Osteoblast (primary cell): ENCODE measurements around the gene CHRNE. TPM values are rescaled to one million over a fixed set of nuclear protein-coding genes. Genes with fewer than 3 reads are reported as not detected.

ENCODE experiments used
- DNase-seq: peaks from one replicate; pipeline ENCODE4 v3.0.0; 2011; ENCODE audit warnings: low spot score, mixed read lengths; ENCODE audit not compliant: insufficient read length; ENCODE audit errors: missing footprints
- H2AFZ ChIP-seq: 2 replicates; pipeline ENCODE4 v1.6.0; 2011; ENCODE audit warnings: mild to moderate bottlenecking, low read length
- H3K27ac ChIP-seq: 2 replicates; pipeline ENCODE4 v1.5.1; 2011; ENCODE audit warnings: mild to moderate bottlenecking, low read depth, low read length, moderate library complexity
- H3K27me3 ChIP-seq: 2 replicates; pipeline ENCODE4 v1.6.0; 2012; ENCODE audit warnings: mild to moderate bottlenecking, control low read depth, inconsistent platforms, low read length, moderate library complexity; ENCODE audit not compliant: insufficient read depth
- H3K36me3 ChIP-seq: 2 replicates; pipeline ENCODE4 v1.5.1; 2011; ENCODE audit warnings: mild to moderate bottlenecking, low read length, control low read depth, moderate library complexity; ENCODE audit not compliant: insufficient read depth
- H3K4me1 ChIP-seq: 2 replicates; pipeline ENCODE4 v1.5.1; 2011; ENCODE audit warnings: mild to moderate bottlenecking, low read length, control low read depth, moderate library complexity; ENCODE audit not compliant: insufficient read depth
- H3K4me2 ChIP-seq: 2 replicates; pipeline ENCODE4 v1.6.0; 2011; ENCODE audit warnings: mild to moderate bottlenecking, low read length; ENCODE audit not compliant: insufficient read depth
- H3K4me3 ChIP-seq: fragments of 200-600 bp; sonication (generic); 3 replicates; pipeline ENCODE4 v1.5.1; 2012; ENCODE audit warnings: mild to moderate bottlenecking, low read length, inconsistent platforms; ENCODE audit not compliant: insufficient read depth
- H3K79me2 ChIP-seq: 2 replicates; pipeline ENCODE4 v1.6.0; 2012; ENCODE audit warnings: mild to moderate bottlenecking, low read length, control low read depth, inconsistent platforms; ENCODE audit not compliant: insufficient read depth
- H3K9me3 ChIP-seq: 2 replicates; pipeline ENCODE4 v1.5.1; 2011; ENCODE audit warnings: low read depth, low read length, control low read depth
- H4K20me1 ChIP-seq: 2 replicates; pipeline ENCODE4 v1.6.0; 2012; ENCODE audit warnings: mild to moderate bottlenecking, low read length, control low read depth; ENCODE audit not compliant: insufficient read depth
- total RNA-seq: library from RNA; depleted of rRNA; stranded (reverse); fragments of >200 nt; gene quantifications from 2 replicates; pipeline ENCODE4 v1.2.3, GENCODE V29; 2012
- TF ChIP-seq, protein P1 (sequence below): IDR thresholded peaks from 2 replicates; pipeline ENCODE4 v1.5.1; 2011; ENCODE audit warnings: mild to moderate bottlenecking, low read depth, low read length, moderate library complexity; ENCODE audit errors: extremely low read depth

CHRNE gene
- 1.4 and 1.8 TPM in 2 replicates for total RNA-seq

DNA sequence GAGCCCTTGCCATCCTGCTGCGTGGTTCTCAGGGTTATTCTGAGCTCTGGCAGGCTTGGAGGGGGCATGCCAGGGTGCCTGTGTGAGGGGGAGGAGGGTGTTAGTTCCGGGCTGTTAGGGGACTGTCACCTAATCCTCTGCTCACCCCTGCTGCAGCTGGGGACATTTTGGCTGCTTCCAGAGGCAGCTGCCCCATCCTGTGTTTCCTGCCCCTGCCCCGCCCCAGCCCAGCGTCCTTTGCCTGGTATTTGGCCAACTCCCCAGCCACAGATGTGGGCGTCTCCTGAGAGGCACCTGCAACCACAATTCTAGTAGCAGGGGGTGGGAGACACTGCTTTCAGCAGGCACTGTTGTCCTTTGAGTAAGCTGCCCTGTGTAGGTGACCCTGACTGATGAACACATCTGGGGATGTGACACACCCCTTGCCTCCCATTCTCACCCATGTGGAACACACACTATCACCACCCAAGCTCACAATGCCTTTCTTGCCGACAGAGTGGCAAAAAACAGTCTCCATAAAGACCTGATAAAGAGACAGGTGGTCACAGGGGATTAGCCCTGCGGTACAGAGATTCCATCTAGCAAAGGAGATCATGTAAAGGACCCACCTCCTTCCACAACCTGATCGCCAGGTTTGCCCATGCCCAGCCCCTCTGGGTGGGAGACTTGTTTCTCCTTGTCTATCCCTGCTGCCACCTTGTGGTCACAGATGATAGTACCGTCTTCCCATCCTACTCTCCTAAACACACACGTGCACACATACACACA lies at the start of gene CHRNE:
TSS of gene CHRNE (minus strand) at position 48 of the 768 bp plus-strand sequence. CDS start at position 13, 35 bp downstream.
- H3K9me3 ChIP-seq = no peaks in the 10 kb centered on the region
- peak; percentile 85 for DNase-seq
- no peaks in the 10 kb centered on the region for H3K36me3 ChIP-seq
- H3K4me2 ChIP-seq = peak within 1 kb of the TSS; percentile 49
- H3K79me2 ChIP-seq = no peaks in the 10 kb centered on the region
- peak within 1 kb of the TSS; percentile 23 for H3K27ac ChIP-seq
- H4K20me1 ChIP-seq = peaks cover 7% of the 10 kb centered on the region
- H2AFZ ChIP-seq = no peak within 1 kb of the TSS
- H3K4me1 ChIP-seq = peaks cover 17% of the 10 kb centered on the region
- peak within 1 kb of the TSS; percentile 42 for H3K4me3 ChIP-seq
- TF ChIP-seq, protein P1, sequence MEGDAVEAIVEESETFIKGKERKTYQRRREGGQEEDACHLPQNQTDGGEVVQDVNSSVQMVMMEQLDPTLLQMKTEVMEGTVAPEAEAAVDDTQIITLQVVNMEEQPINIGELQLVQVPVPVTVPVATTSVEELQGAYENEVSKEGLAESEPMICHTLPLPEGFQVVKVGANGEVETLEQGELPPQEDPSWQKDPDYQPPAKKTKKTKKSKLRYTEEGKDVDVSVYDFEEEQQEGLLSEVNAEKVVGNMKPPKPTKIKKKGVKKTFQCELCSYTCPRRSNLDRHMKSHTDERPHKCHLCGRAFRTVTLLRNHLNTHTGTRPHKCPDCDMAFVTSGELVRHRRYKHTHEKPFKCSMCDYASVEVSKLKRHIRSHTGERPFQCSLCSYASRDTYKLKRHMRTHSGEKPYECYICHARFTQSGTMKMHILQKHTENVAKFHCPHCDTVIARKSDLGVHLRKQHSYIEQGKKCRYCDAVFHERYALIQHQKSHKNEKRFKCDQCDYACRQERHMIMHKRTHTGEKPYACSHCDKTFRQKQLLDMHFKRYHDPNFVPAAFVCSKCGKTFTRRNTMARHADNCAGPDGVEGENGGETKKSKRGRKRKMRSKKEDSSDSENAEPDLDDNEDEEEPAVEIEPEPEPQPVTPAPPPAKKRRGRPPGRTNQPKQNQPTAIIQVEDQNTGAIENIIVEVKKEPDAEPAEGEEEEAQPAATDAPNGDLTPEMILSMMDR = peak; percentile 80
- H3K27me3 ChIP-seq = peaks cover 8% of the 10 kb centered on the region

GRCh38 chr17:4951486-4951885 lies 48.6 kb upstream of the CHRNE start:
- Histone ChIP-seq H3K4me2 (no peak overlapping the region), H3K4me3 (no peak overlapping the region), H4K20me1 (peaks cover 14% of the 10 kb centered on the region), H3K27me3 (no peaks in the 10 kb centered on the region), H3K27ac (no peak overlapping the region), H3K36me3 (peaks cover 5% of the 10 kb centered on the region), H2AFZ (no peak overlapping the region), H3K79me2 (peaks cover 18% of the 10 kb centered on the region), H3K4me1 (peaks cover 34% of the 10 kb centered on the region), H3K9me3 (no peaks in the 10 kb centered on the region)
- DNase-seq = peak; percentile 43
- TF ChIP-seq, protein P1 = no peak

- Histone ChIP-seq H3K4me3 (peak within 1 kb of the TSS; percentile 96), H3K4me1 (peaks cover 41% of the 10 kb centered on the region), H3K27ac (peak within 1 kb of the TSS; percentile 17), H4K20me1 (peaks cover 21% of the 10 kb centered on the region), H3K36me3 (peaks cover 12% of the 10 kb centered on the region), H3K9me3 (no peaks in the 10 kb centered on the region), H3K79me2 (peaks cover 25% of the 10 kb centered on the region), H2AFZ (peak within 1 kb of the TSS; percentile 68), H3K27me3 (no peaks in the 10 kb centered on the region), H3K4me2 (peak within 1 kb of the TSS; percentile 68)
- TF ChIP-seq, protein P1 = no peak
- DNase-seq = peak; percentile 58
Observed at GRCh38 chr17:4950746-4951204, 47.9 kb upstream of the CHRNE start, which contains the start of gene ENO3. TSS of gene ENO3 (plus strand) at chr17:4951119. CDS start at chr17:4951830, 711 bp downstream.

GRCh38 chr17:4950075-4950745 lies 47.3 kb upstream of the CHRNE start:
- Histone ChIP-seq H3K9me3 (no peaks in the 10 kb centered on the region), H2AFZ (peak overlapping the region; percentile 68), H3K4me1 (peaks cover 47% of the 10 kb centered on the region), H3K4me2 (peak overlapping the region; percentile 68), H3K27ac (peak overlapping the region; percentile 17), H3K4me3 (peak overlapping the region; percentile 96), H4K20me1 (peaks cover 27% of the 10 kb centered on the region), H3K36me3 (peaks cover 17% of the 10 kb centered on the region), H3K79me2 (peaks cover 31% of the 10 kb centered on the region), H3K27me3 (no peaks in the 10 kb centered on the region)
- TF ChIP-seq, protein P1 = no peak
- DNase-seq = peak; percentile 94
